Pancreas (tissue), 10 donors: Measurements from ENCODE around the gene HECA. TPM values are rescaled to one million over a fixed set of nuclear protein-coding genes. Genes with fewer than 3 reads are reported as not detected.
A peak's percentile ranks its signal among the peaks of the same experiment; 100 is the strongest.
"Not testable (repeated sequence)": the region's sequence is repeated elsewhere in the genome, so short reads cannot be mapped to it uniquely, and the experiment has no call there.

Source experiments
- ATAC-seq, 4 donors: fragments of 200-7000 bp; cut with Tn5 transposase; one replicate each; pipeline versions ENCODE4 v1.8.0 to v1.9.1; 2020; ENCODE audit warnings: mild to moderate bottlenecking in 4 of 4, moderate library complexity in 4 of 4
- DNase-seq, 6 donors: peaks; one replicate each; pipeline ENCODE4 v3.0.0-alpha.2; 2020
- FAIRE-seq: peaks from 2 replicates; lab custom pipeline; 2012; peaks lifted over from hg19 to GRCh38; lab: Jason Lieb, UNC
- H3K27ac ChIP-seq, 4 donors: fragments of 200-600 bp; sonication (generic); 1 replicate in 3 of 4; 2 replicates in 1 of 4; pipeline versions ENCODE4 v1.5.0 to v1.8.0; 2020
- H3K27me3 ChIP-seq, 4 donors: fragments of 200-600 bp; one replicate each; pipeline ENCODE4 v1.8.0; 2021
- H3K36me3 ChIP-seq, 3 donors: fragments of 200-600 bp; sonication (generic) in 1 of 3; one replicate each; pipeline versions ENCODE4 v1.5.0 to v1.8.0; 2020 to 2021
- H3K4me1 ChIP-seq, 3 donors: fragments of 200-600 bp; one replicate each; pipeline ENCODE4 v1.8.0; 2021
- H3K4me3 ChIP-seq, 4 donors: fragments of 200-600 bp; sonication (generic) in 2 of 4; one replicate each; pipeline versions ENCODE4 v1.5.0 to v1.8.0; 2020 to 2021
- H3K9me3 ChIP-seq, 4 donors: fragments of 200-600 bp; one replicate each; pipeline ENCODE4 v1.8.0; 2021
- WGBS, 2 donors: extraction: QIAGEN DNeasy Blood & Tissue Kit; methylation state at CpG; one replicate each; pipeline ENCODE4 v1.1.7; 2013; 5-methylcytosine and 5-hydroxymethylcytosine counted together
- intact Hi-C, 3 donors: fragments of 100-400 bp; cut with DNase I; formaldehyde crosslinking; loops; one replicate each; pipeline versions ENCODE4 v1.11.1 to v1.14.2; 2022
- polyA plus RNA-seq, 2 donors: library from polyadenylated mRNA; stranded (reverse); fragments of 200-250 nt; gene quantifications; one replicate each; pipeline ENCODE4 v1.2.3, GENCODE V29; 2013
- total RNA-seq, 6 donors: library from RNA; stranded (reverse); fragmentation: NEBNext Ultra II Directional in 4 of 6; extraction: Animal tissue kit (Norgen Biotek cat#: 25700) in 4 of 6; gene quantifications; one replicate each; pipeline versions ENCODE4 v1.2.1 to v1.2.4, GENCODE V29; 2021 to 2023
- TF ChIP-seq, protein P1 (sequence below), 4 donors: fragments of 200-600 bp; sonication (generic) in 3 of 4; IDR thresholded peaks; one replicate each; pipeline versions ENCODE4 v1.5.0 to v1.8.0; 2021; ENCODE audit warnings: antibody characterized with exemption in 4 of 4
- donor health status: healthy with polysubstance abuse.
- donor health status: DM: no; HTN: no; CAD: no; lungs with moderate emphysema.
- donor health status: DM: no; HTN: no; CAD: no.
- donor health status: control.
- donor health status: control.
- donor health status: Bipolar disorder and iron deficiency.
- donor health status: DM: yes; HTN: yes; CAD: no.
- donor health status: DM: no; HTN: no; CAD: no.
- donor health status: DM: no; HTN: no; CAD: no.
- donor health status: DM: yes; HTN: yes; CAD: no.

HECA gene
- total and polyA plus RNA-seq, 8 donors, result 3.2 to 16.3 (median 7.1) TPM

- DNase-seq (no peak), ATAC-seq (no peak), FAIRE-seq (no peak)
- Histone ChIP-seq H3K4me1 (no peaks in the 10 kb centered on the region), H3K9me3 (no peaks in the 10 kb centered on the region), H3K4me3 (no peak overlapping the region), H3K36me3 (no peaks in the 10 kb centered on the region), H3K27ac (no peak overlapping the region), H3K27me3 (no peaks in the 10 kb centered on the region)
- intact Hi-C loops, result no loop called here
- WGBS, 2 donors, result 51 to 64% methylated on average over 4 of the region's 4 CpGs
- TF ChIP-seq, protein P1, sequence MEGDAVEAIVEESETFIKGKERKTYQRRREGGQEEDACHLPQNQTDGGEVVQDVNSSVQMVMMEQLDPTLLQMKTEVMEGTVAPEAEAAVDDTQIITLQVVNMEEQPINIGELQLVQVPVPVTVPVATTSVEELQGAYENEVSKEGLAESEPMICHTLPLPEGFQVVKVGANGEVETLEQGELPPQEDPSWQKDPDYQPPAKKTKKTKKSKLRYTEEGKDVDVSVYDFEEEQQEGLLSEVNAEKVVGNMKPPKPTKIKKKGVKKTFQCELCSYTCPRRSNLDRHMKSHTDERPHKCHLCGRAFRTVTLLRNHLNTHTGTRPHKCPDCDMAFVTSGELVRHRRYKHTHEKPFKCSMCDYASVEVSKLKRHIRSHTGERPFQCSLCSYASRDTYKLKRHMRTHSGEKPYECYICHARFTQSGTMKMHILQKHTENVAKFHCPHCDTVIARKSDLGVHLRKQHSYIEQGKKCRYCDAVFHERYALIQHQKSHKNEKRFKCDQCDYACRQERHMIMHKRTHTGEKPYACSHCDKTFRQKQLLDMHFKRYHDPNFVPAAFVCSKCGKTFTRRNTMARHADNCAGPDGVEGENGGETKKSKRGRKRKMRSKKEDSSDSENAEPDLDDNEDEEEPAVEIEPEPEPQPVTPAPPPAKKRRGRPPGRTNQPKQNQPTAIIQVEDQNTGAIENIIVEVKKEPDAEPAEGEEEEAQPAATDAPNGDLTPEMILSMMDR (IDR thresholded peaks at IDR 0.05), result no peak
Observed at GRCh38 chr6:139115989-139116758, 18.7 kb upstream of the HECA start.

GRCh38 chr6:139117734-139118133 is 17.1 kb upstream of the HECA start:
- WGBS, 2 donors, result 72 to 73% methylated on average over 1 of the region's 1 CpG
- H3K4me3 ChIP-seq, result no peak overlapping the region
- H3K4me1 ChIP-seq, result no peaks in the 10 kb centered on the region
- DNase-seq (no peak), ATAC-seq (no peak), FAIRE-seq (no peak)
- H3K9me3 ChIP-seq, result no peaks in the 10 kb centered on the region
- intact Hi-C loops, result no loop called here
- H3K36me3 ChIP-seq, result no peaks in the 10 kb centered on the region
- no peak overlapping the region for H3K27ac ChIP-seq
- no peaks in the 10 kb centered on the region for H3K27me3 ChIP-seq
- TF ChIP-seq, protein P1 (IDR thresholded peaks at IDR 0.05), result no peak

- H3K4me3 ChIP-seq, result no peak overlapping the region
- FAIRE-seq (no peak), DNase-seq (no peak), ATAC-seq (no peak)
- H3K9me3 ChIP-seq, result no peaks in the 10 kb centered on the region
- H3K27ac ChIP-seq, result no peak overlapping the region
- no peaks in the 10 kb centered on the region for H3K36me3 ChIP-seq
- no peaks in the 10 kb centered on the region for H3K4me1 ChIP-seq
- no peaks in the 10 kb centered on the region for H3K27me3 ChIP-seq
- intact Hi-C loops, result no loop called here
- TF ChIP-seq, protein P1 (IDR thresholded peaks at IDR 0.05), result no peak
- 47 to 55% methylated on average over 3 of the region's 3 CpGs for WGBS, 2 donors
Observed at GRCh38 chr6:139119552-139119951, 15.3 kb upstream of the HECA start.

- H3K4me3 ChIP-seq, intact Hi-C loops, H3K4me1 ChIP-seq, DNase-seq, H3K27me3 ChIP-seq, H3K9me3 ChIP-seq, FAIRE-seq, ATAC-seq, H3K36me3 ChIP-seq, H3K27ac ChIP-seq: not testable (repeated sequence)
- WGBS, 2 donors, result 59 to 78% methylated on average over 3 of the region's 3 CpGs
Observed at GRCh38 chr6:139122823-139123222, 12.1 kb upstream of the HECA start.

- no peak overlapping the region for H3K4me3 ChIP-seq
- no peaks in the 10 kb centered on the region for H3K4me1 ChIP-seq
- no peak for FAIRE-seq
- WGBS, 2 donors, result 43 to 56% methylated on average over 8 of the region's 8 CpGs
- H3K9me3 ChIP-seq, result no peaks in the 10 kb centered on the region
- peak; percentile 64 to 91 (median 88) for ATAC-seq
- intact Hi-C loops, result no loop called here
- DNase-seq, result peak in 3 of 6 donors; percentile 11 to 44 (median 40)
- no peaks in the 10 kb centered on the region for H3K36me3 ChIP-seq
- H3K27ac ChIP-seq, result no peak overlapping the region
- H3K27me3 ChIP-seq, result no peaks in the 10 kb centered on the region
- TF ChIP-seq, protein P1 (IDR thresholded peaks at IDR 0.05), result peak in 1 of 4 donors; percentile 14
Observed at GRCh38 chr6:139124887-139125672, 9.8 kb upstream of the HECA start.
